Smooth muscle cell (in vitro differentiated cells): Measurements from ENCODE around the gene GNA12. TPM values are rescaled to one million over a fixed set of nuclear protein-coding genes. Genes with fewer than 3 reads are reported as not detected.

Experiments used
- DNase-seq: peaks from one replicate; lab custom pipeline; 2025; ENCODE audit not compliant: unreplicated experiment; lab: John Stamatoyannopoulos, UW
- H2AFZ ChIP-seq: fragments of 200-600 bp; sonication (generic); 2 replicates; pipeline ENCODE4 v1.6.0; 2016; ENCODE audit warnings: antibody characterized with exemption, low read depth, mild to moderate bottlenecking
- H3F3A ChIP-seq: fragments of 200-600 bp; sonication (generic); 2 replicates; pipeline ENCODE4 v1.6.0; 2017; ENCODE audit warnings: antibody characterized with exemption, low read depth
- H3K27ac ChIP-seq: fragments of 200-600 bp; sonication (generic); 2 replicates; pipeline ENCODE4 v1.5.1; 2016; ENCODE audit warnings: low read depth, mild to moderate bottlenecking
- H3K27me3 ChIP-seq: fragments of 200-600 bp; sonication (generic); 2 replicates; pipeline ENCODE4 v1.6.1; 2016; ENCODE audit warnings: low read depth, mild to moderate bottlenecking
- H3K36me3 ChIP-seq: fragments of 200-600 bp; sonication (generic); 2 replicates; pipeline ENCODE4 v1.5.1; 2016; ENCODE audit warnings: low read depth
- H3K4me1 ChIP-seq: fragments of 200-600 bp; sonication (generic); 2 replicates; pipeline ENCODE4 v1.5.1; 2016; ENCODE audit warnings: low read depth
- H3K4me2 ChIP-seq: fragments of 200-600 bp; sonication (generic); 2 replicates; pipeline ENCODE4 v1.6.0; 2016; ENCODE audit warnings: mild to moderate bottlenecking
- H3K4me3 ChIP-seq: fragments of 200-600 bp; sonication (generic); 2 replicates; pipeline ENCODE4 v1.5.1; 2016; ENCODE audit warnings: mild to moderate bottlenecking
- H3K79me2 ChIP-seq: fragments of 200-600 bp; sonication (generic); 2 replicates; pipeline ENCODE4 v1.6.0; 2016; ENCODE audit warnings: low read depth, mild to moderate bottlenecking
- H3K9ac ChIP-seq: fragments of 200-600 bp; sonication (generic); 2 replicates; pipeline ENCODE4 v1.6.0; 2016; ENCODE audit warnings: low read depth
- H3K9me3 ChIP-seq: fragments of 200-600 bp; sonication (generic); replicated peaks from 2 replicates; pipeline ENCODE4 v1.5.1; 2016; ENCODE audit warnings: low read depth
- H4K20me1 ChIP-seq: fragments of 200-600 bp; sonication (generic); 2 replicates; pipeline ENCODE4 v1.6.0; 2016; ENCODE audit warnings: low read depth
- CTCF ChIP-seq: fragments of 200-600 bp; sonication (generic); IDR thresholded peaks from 2 replicates; pipeline ENCODE4 v1.5.1; 2017; ENCODE audit warnings: borderline replicate concordance, mild to moderate bottlenecking, antibody characterized with exemption; ENCODE audit not compliant: insufficient read depth, poor library complexity, severe bottlenecking
- WGBS: methylation state at CpG from one replicate; pipeline ENCODE4 v1.1.7; 2016; ENCODE audit warnings: low lambda C conversion rate; 5-methylcytosine and 5-hydroxymethylcytosine counted together
- polyA plus RNA-seq: library from polyadenylated mRNA; unstranded; fragments of >200 nt; fragmentation: Nextera tagmentation; extraction: Ambion mirVana; gene quantifications from 2 replicates; pipeline ENCODE4 v1.2.1, GENCODE V29; 2016
- total RNA-seq: library from RNA; depleted of rRNA; stranded (reverse); fragments of >200 nt; gene quantifications from 2 replicates; pipeline ENCODE4 v1.2.3, GENCODE V29; 2014

The GNA12 gene
- total and polyA plus RNA-seq, 2 experiments from 2014 or later = 20.3 to 34.7 TPM

- H3K4me1 ChIP-seq = no peaks in the 10 kb centered on the region
- H3K27ac ChIP-seq = no peak overlapping the region
- no peak for TF ChIP-seq CTCF
- no peaks in the 10 kb centered on the region for H3K36me3 ChIP-seq
- H4K20me1 ChIP-seq = no peaks in the 10 kb centered on the region
- H3K9me3 ChIP-seq = no peaks in the 10 kb centered on the region
- H2AFZ ChIP-seq = no peak overlapping the region
- no peak overlapping the region for H3K4me3 ChIP-seq
- H3K79me2 ChIP-seq = peaks cover 56% of the 10 kb centered on the region
- peaks cover 17% of the 10 kb centered on the region for H3F3A ChIP-seq
- no peak overlapping the region for H3K4me2 ChIP-seq
- no peak overlapping the region for H3K9ac ChIP-seq
- no peak for DNase-seq
- no peaks in the 10 kb centered on the region for H3K27me3 ChIP-seq
- WGBS = 75% methylated on average over 4 of the region's 4 CpGs
These were observed 61.5 kb downstream of the GNA12 start for GRCh38 chr7:2782565-2782964.

DNA sequence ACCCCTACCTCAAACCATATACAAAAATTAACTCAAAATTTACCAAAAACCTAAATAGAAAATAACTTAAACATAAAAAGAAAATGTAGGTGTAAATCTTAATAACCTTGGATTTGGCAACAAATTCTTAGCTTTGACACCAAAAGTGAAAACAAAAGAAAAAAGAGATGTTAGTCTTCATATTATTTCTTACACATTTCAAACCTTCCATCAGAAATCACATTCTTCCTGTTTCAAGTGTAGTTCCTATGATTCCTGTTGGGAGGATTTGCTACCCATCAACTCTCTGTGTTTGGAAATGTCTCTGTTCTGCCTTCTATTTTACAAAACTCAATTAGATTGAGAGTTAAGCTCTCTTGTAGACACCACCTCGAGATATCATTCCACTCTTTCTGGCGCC, 62.0 kb downstream of the GNA12 start:
- Histone ChIP-seq H3K79me2 (peaks cover 56% of the 10 kb centered on the region), H3K27me3 (no peaks in the 10 kb centered on the region), H4K20me1 (no peaks in the 10 kb centered on the region), H3K4me2 (no peak overlapping the region), H2AFZ (no peak overlapping the region), H3K4me3 (no peak overlapping the region), H3K36me3 (no peaks in the 10 kb centered on the region), H3K9me3 (no peaks in the 10 kb centered on the region), H3K4me1 (no peaks in the 10 kb centered on the region), H3K9ac (no peak overlapping the region), H3K27ac (no peak overlapping the region), H3F3A (peaks cover 19% of the 10 kb centered on the region)
- no peak for TF ChIP-seq CTCF
- 90% methylated on average over 2 of the region's 2 CpGs for WGBS
- DNase-seq = no peak

DNA sequence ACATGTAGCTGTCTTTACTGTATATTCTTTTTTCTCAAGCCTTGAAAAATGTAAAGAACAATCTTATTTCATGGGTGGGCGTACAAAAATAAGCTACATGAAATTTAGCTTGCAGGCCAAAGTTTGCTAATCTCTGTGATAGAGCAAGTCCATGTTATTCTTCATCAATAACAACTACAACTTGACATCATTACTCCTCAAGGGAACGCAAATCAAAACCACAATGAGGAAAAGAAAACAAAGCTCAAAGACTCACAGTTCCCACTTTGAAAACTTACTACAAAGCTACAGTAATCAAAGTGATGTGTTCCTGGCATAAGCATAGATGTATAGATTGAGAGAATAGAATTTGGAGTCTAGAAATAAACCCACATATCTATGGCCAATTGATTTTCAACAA, 62.5 kb downstream of the GNA12 start:
- no peak overlapping the region for H3K4me3 ChIP-seq
- no peak for TF ChIP-seq CTCF
- WGBS = 84% methylated on average over 2 of the region's 2 CpGs
- no peak overlapping the region for H3K27ac ChIP-seq
- no peaks in the 10 kb centered on the region for H3K9me3 ChIP-seq
- H3K4me2 ChIP-seq = no peak overlapping the region
- no peaks in the 10 kb centered on the region for H3K36me3 ChIP-seq
- H4K20me1 ChIP-seq = no peaks in the 10 kb centered on the region
- no peak for DNase-seq
- H3F3A ChIP-seq = peaks cover 19% of the 10 kb centered on the region
- no peaks in the 10 kb centered on the region for H3K27me3 ChIP-seq
- no peak overlapping the region for H3K9ac ChIP-seq
- H2AFZ ChIP-seq = no peak overlapping the region
- H3K4me1 ChIP-seq = no peaks in the 10 kb centered on the region
- H3K79me2 ChIP-seq = peaks cover 53% of the 10 kb centered on the region

GRCh38 chr7:2779051-2779450, 65.1 kb downstream of the GNA12 start:
- no peaks in the 10 kb centered on the region for H3K36me3 ChIP-seq
- no peaks in the 10 kb centered on the region for H3K9me3 ChIP-seq
- peaks cover 38% of the 10 kb centered on the region for H3K79me2 ChIP-seq
- no peak overlapping the region for H3K4me2 ChIP-seq
- H3K4me1 ChIP-seq = no peaks in the 10 kb centered on the region
- no peak overlapping the region for H2AFZ ChIP-seq
- DNase-seq = no peak
- H3F3A ChIP-seq = peaks cover 7% of the 10 kb centered on the region
- H3K27ac ChIP-seq = peak overlapping the region; percentile 34
- no peaks in the 10 kb centered on the region for H3K27me3 ChIP-seq
- TF ChIP-seq CTCF = no peak
- WGBS = 70% methylated on average over 8 of the region's 8 CpGs
- no peak overlapping the region for H3K4me3 ChIP-seq
- no peak overlapping the region for H3K9ac ChIP-seq
- H4K20me1 ChIP-seq = peaks cover 7% of the 10 kb centered on the region
